ENCODE measurements around the gene RTL9. TPM values are rescaled to one million over a fixed set of nuclear protein-coding genes. Genes with fewer than 3 reads are reported as not detected.

The RTL9 gene
- total and polyA plus RNA-seq, 2 donors (not counting 3 experiments of a cell fraction or from before 2014, with no cell fraction given) = not detected

GRCh38 chrX:110338935-110339334 lies 19.7 kb upstream of the RTL9 start:
- Histone ChIP-seq H2AFZ (ENCODE audit: low read depth, low read length) (no peak overlapping the region), H3K27ac (ENCODE audit: insufficient read depth, low read depth, low read length) (no peak overlapping the region), H3K4me3 (replicated peaks in 1 of 3; ENCODE audit: insufficient read depth in 1 of 3, low read depth in 1 of 3, low read length in 3 of 3) (no peak overlapping the region), H3K79me2 (ENCODE audit: control insufficient read depth, insufficient read depth, low read length) (no peaks in the 10 kb centered on the region), H3K36me3 (ENCODE audit: control insufficient read depth in 2 of 2, extremely low read depth in 1 of 2, insufficient read depth in 2 of 2, low read length in 2 of 2) (no peaks in the 10 kb centered on the region), H3K9me3 (replicated peaks; ENCODE audit: control insufficient read depth, insufficient read depth, low read length) (no peaks in the 10 kb centered on the region), H3K27me3 (ENCODE audit: control insufficient read depth in 2 of 2, insufficient read depth in 2 of 2, low read length in 2 of 2) (no peaks in the 10 kb centered on the region), H3K9me1 (replicated peaks; ENCODE audit: control insufficient read depth, extremely low read depth, insufficient read depth, low read length) (no peaks in the 10 kb centered on the region), H3K9ac (replicated peaks; ENCODE audit: extremely low read depth, insufficient read depth, low read length) (no peak overlapping the region), H3K4me1 (ENCODE audit: control insufficient read depth, extremely low read depth, insufficient read depth, low read length) (no peaks in the 10 kb centered on the region), H4K20me1 (replicated peaks; ENCODE audit: control insufficient read depth, extremely low read depth, insufficient read depth, low read length) (no peaks in the 10 kb centered on the region), H3K4me2 (ENCODE audit: insufficient read depth, low read length) (no peak overlapping the region)
- intact Hi-C loops (cut with micrococcal nuclease) (no loop called here), dilution Hi-C loops (cut with MboI; ENCODE audit: extremely low pct_ligation_motif_present, low sequenced_read_pairs) (no loop called here)
- TF ChIP-seq EZH2 (IDR thresholded peaks at IDR 0.05; ENCODE audit: borderline replicate concordance, low read depth, low read length, severe bottlenecking) (no peak), MAX (IDR thresholded peaks at IDR 0.05; ENCODE audit: insufficient read depth, insufficient read length) (no peak), MYC (IDR thresholded peaks at IDR 0.05; ENCODE audit: low read depth, low read length) (no peak), JUN (IDR thresholded peaks at IDR 0.05; ENCODE audit: borderline replicate concordance, insufficient read depth, insufficient read length, low read depth) (no peak), CTCF (IDR thresholded peaks at IDR 0.05; ENCODE audit: extremely low read depth in 1 of 2, insufficient read depth in 1 of 2, low read depth in 1 of 2, low read length in 2 of 2) (no peak)
- FAIRE-seq = no peak
- ChIA-PET POLR2A (no interaction called here), CTCF (no interaction called here)
- BruUV-seq (replicated peaks) = no TSS peak
- no peak for DNase-seq (ENCODE audit: low read depth, low spot score)
